ENCODE measurements around the gene RTN1.

Gene RTN1
- 0 to 0.04 reads per million in 2 experiments for total RNA-seq

- DNase-seq (ENCODE audit: low read depth): no peak
These were observed at the start of gene RTN1 for GRCh38 chr14:59870277-59871165. Gene RTN1 (minus strand): TSS chr14:59870776. CDS start chr14:59870630, 146 bp downstream.

GRCh38 chr14:59920378-59920683 is 49.8 kb upstream of the RTN1 start:
- no peak for DNase-seq (ENCODE audit: low read depth)

- no peak for DNase-seq (ENCODE audit: low read depth)
These were observed 49.2 kb upstream of the RTN1 start, which contains the start of gene LRRC9 for GRCh38 chr14:59919570-59920377. Gene LRRC9 (plus strand): TSS chr14:59920144.

GRCh38 chr14:59918824-59919569 is 48.4 kb upstream of the RTN1 start:
- DNase-seq (ENCODE audit: low read depth): no peak

- no peak for DNase-seq (ENCODE audit: low read depth)
These were observed 42.6 kb upstream of the RTN1 start for GRCh38 chr14:59913187-59913586.

- DNase-seq (ENCODE audit: low read depth): no peak
These were observed 41.9 kb upstream of the RTN1 start for GRCh38 chr14:59912443-59912842.

GRCh38 chr14:59905188-59905587 is 34.6 kb upstream of the RTN1 start:
- DNase-seq (ENCODE audit: low read depth): no peak

GRCh38 chr14:59904184-59904583 is 33.6 kb upstream of the RTN1 start:
- DNase-seq (ENCODE audit: low read depth): no peak

GRCh38 chr14:59900556-59900955 is 30.0 kb upstream of the RTN1 start:
- no peak for DNase-seq (ENCODE audit: low read depth)

GRCh38 chr14:59897757-59898383 is 27.3 kb upstream of the RTN1 start:
- no peak for DNase-seq (ENCODE audit: low read depth)

GRCh38 chr14:59895721-59896120 is 25.1 kb upstream of the RTN1 start:
- DNase-seq (ENCODE audit: low read depth): no peak

- DNase-seq (ENCODE audit: low read depth): no peak
These were observed 20.1 kb upstream of the RTN1 start for GRCh38 chr14:59890676-59891075.

- DNase-seq (ENCODE audit: low read depth): no peak
These were observed 12.4 kb upstream of the RTN1 start for GRCh38 chr14:59882957-59883356.

- DNase-seq (ENCODE audit: low read depth): no peak
These were observed 555 bp upstream of the RTN1 start for GRCh38 chr14:59871166-59871495.

- no peak for DNase-seq (ENCODE audit: low read depth)
These were observed 958 bp downstream of the RTN1 start for GRCh38 chr14:59869381-59870255.

- no peak for DNase-seq (ENCODE audit: low read depth)
These were observed 2.6 kb downstream of the RTN1 start for GRCh38 chr14:59868021-59868420.

- no peak for DNase-seq (ENCODE audit: low read depth)
These were observed 6.6 kb downstream of the RTN1 start for GRCh38 chr14:59863806-59864525.

GRCh38 chr14:59857328-59857727 is 13.2 kb downstream of the RTN1 start:
- no peak for DNase-seq (ENCODE audit: low read depth)

- DNase-seq (ENCODE audit: low read depth): no peak
These were observed 18.2 kb downstream of the RTN1 start for GRCh38 chr14:59852350-59852749.

GRCh38 chr14:59850458-59850857 is 20.1 kb downstream of the RTN1 start:
- no peak for DNase-seq (ENCODE audit: low read depth)
